DND-41 (cell line): Measurements from ENCODE around the gene SLC6A3.

Source experiments
- CTCF ChIP-seq: IDR thresholded peaks from 2 replicates; pipeline ENCODE4 v1.5.1; 2012; ENCODE audit warnings: borderline replicate concordance, low read length, moderate library complexity, mild to moderate bottlenecking; ENCODE audit not compliant: poor library complexity, severe bottlenecking; ENCODE audit errors: extremely low read depth
- EZH2 ChIP-seq: IDR thresholded peaks from 3 replicates; pipeline ENCODE4 v1.6.1; 2012; ENCODE audit warnings: borderline replicate concordance, low read depth, mild to moderate bottlenecking, moderate library complexity, low read length, inconsistent platforms; ENCODE audit not compliant: severe bottlenecking

- no peak for TF ChIP-seq CTCF
- TF ChIP-seq EZH2: no peak
Observed at GRCh38 chr5:1401536-1402138, 43.6 kb downstream of the SLC6A3 start.
